Gastroesophageal sphincter (tissue), 3 donors: ENCODE measurements around the gene REEP1.

Experiments
- CTCF ChIP-seq, 4 experiments: fragments of 200-600 bp in 2 of 4; fragments of 450-650 bp in 2 of 4; sonication (generic) in 1 of 4; IDR thresholded peaks; one replicate each; pipeline ENCODE4 v1.5.1; 2017 to 2019; ENCODE audit warnings: antibody characterized with exemption in 4 of 4, mild to moderate bottlenecking in 2 of 4, moderate library complexity in 2 of 4
- EP300 ChIP-seq: sonication (generic); formaldehyde crosslinking; IDR thresholded peaks from one replicate; pipeline ENCODE4 v1.6.1; 2017; ENCODE audit warnings: antibody characterized with exemption, mild to moderate bottlenecking
- POLR2A ChIP-seq, 2 donors: fragments of 450-650 bp; IDR thresholded peaks; one replicate each; pipeline ENCODE4 v1.6.1; 2017; ENCODE audit warnings: antibody characterized with exemption in 2 of 2, mild to moderate bottlenecking in 2 of 2, moderate library complexity in 1 of 2
- POLR2AphosphoS5 ChIP-seq: sonication (generic); formaldehyde crosslinking; IDR thresholded peaks from one replicate; pipeline ENCODE4 v1.6.1; 2017; ENCODE audit warnings: antibody characterized with exemption

- TF ChIP-seq CTCF (IDR thresholded peaks at IDR 0.05) (no peak), POLR2A (IDR thresholded peaks at IDR 0.05) (no peak), EP300 (no peak), POLR2AphosphoS5 (no peak)
These were observed 25.5 kb downstream of the REEP1 start for GRCh38 chr2:86311879-86312278.
